KOPT-K1 (cell line): Measurements from ENCODE around the gene PHKA2.
"Not testable (repeated sequence)": the region's sequence is repeated elsewhere in the genome, so short reads cannot be mapped to it uniquely, and the experiment has no call there.

ENCODE experiments used
- H3K27ac ChIP-seq: fragments of 200-600 bp; sonication (generic); 2 replicates; pipeline ENCODE4 v1.5.1; 2016; ENCODE audit warnings: antibody characterized with exemption, mild to moderate bottlenecking, low read depth, low read length; ENCODE audit not compliant: poor library complexity, severe bottlenecking
- H3K36me3 ChIP-seq: fragments of 200-600 bp; sonication (generic); 2 replicates; pipeline ENCODE4 v1.5.1; 2017; ENCODE audit warnings: antibody characterized with exemption, mild to moderate bottlenecking, low read length, moderate library complexity; ENCODE audit not compliant: insufficient read depth
- H3K9me3 ChIP-seq: fragments of 200-600 bp; sonication (generic); 2 replicates; pipeline ENCODE4 v1.5.1; 2017; ENCODE audit warnings: antibody characterized with exemption, low read length, mild to moderate bottlenecking; ENCODE audit not compliant: insufficient read depth, poor library complexity, severe bottlenecking

Gene PHKA2

DNA sequence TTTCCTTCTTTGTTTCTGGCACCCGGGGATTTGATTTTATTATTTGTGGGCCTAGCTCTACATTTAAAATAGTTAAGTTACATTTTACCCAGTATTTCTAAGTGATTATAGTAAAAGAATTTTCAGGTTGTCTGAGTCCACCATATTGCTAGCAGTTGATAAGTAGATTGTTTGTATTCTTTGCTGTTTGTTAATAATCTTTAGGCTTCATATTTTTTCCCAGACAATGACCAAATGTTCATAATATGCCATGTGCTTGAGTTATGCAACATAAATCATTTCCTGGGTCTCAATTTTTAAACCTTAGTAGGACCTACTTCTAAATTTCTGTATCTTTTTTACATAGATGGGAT is 127.3 kb downstream of the PHKA2 start:
- H3K36me3 ChIP-seq, result no peaks in the 10 kb centered on the region
- no peak overlapping the region for H3K27ac ChIP-seq
- no peaks in the 10 kb centered on the region for H3K9me3 ChIP-seq

DNA sequence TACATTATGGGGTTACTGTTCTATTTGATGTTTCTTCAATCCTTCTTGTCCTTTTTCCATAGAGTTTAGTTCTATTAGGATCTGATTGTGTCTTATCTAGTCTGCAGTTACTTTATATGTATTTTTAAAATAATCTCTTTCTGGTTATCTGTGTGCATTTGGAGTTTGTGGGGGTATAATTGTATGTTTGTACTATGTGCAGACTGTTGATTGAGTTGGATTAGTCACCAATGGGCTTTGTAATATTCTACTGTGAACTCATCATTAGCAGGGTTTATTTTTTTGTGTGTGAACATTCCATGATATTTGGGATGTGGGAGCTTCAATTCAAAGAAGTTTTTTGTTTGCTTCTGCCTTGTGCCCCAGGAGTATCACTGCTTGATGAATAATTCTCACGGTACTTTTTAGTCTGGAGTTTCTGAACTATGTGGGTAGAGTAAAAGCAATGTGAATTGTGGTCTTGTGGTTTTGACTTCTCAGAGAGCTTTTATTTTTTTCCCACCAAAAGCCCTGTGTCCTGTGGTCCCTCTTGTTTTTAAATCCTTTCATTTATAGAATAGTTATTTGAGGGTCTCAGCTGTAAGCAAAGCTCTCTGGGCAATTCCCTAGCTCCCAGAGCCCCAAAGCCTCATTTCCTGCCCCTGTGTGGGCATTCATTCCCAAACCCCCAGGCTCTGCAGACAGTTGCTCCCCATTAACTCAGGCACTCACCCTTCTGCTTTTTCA is 127.8 kb downstream of the PHKA2 start:
- no peak overlapping the region for H3K27ac ChIP-seq
- no peaks in the 10 kb centered on the region for H3K36me3 ChIP-seq
- H3K9me3 ChIP-seq, result no peaks in the 10 kb centered on the region

GRCh38 chrX:18847901-18848300 is 136.0 kb downstream of the PHKA2 start:
- H3K36me3 ChIP-seq, H3K27ac ChIP-seq, H3K9me3 ChIP-seq: not testable (repeated sequence)
